Neural crest cell (in vitro differentiated cells): Measurements from ENCODE around the gene THRB. TPM values are rescaled to one million over a fixed set of nuclear protein-coding genes. Genes with fewer than 3 reads are reported as not detected.

Source experiments
- DNase-seq: peaks from one replicate; pipeline ENCODE4 v3.0.0; 2021; ENCODE audit warnings: low read depth, mixed read lengths, low spot score
- H3K27ac Mint-ChIP-seq: one replicate; pipeline ENCODE4 v1.8.0; 2021; ENCODE audit warnings: mild to moderate bottlenecking, mixed read lengths; ENCODE audit not compliant: unreplicated experiment
- H3K27me3 Mint-ChIP-seq: 2 replicates; pipeline ENCODE4 v1.8.0; 2021; ENCODE audit warnings: low read depth, mild to moderate bottlenecking, mixed read lengths
- H3K36me3 Mint-ChIP-seq: 2 replicates; pipeline ENCODE4 v1.8.0; 2021; ENCODE audit warnings: low read depth, mild to moderate bottlenecking, mixed read lengths
- H3K4me1 Mint-ChIP-seq: 2 replicates; pipeline ENCODE4 v1.8.0; 2021; ENCODE audit warnings: mixed read lengths
- H3K4me3 Mint-ChIP-seq: one replicate; pipeline ENCODE4 v1.8.0; 2021; ENCODE audit warnings: mild to moderate bottlenecking, mixed read lengths
- H3K9me3 Mint-ChIP-seq: 2 replicates; pipeline ENCODE4 v1.8.0; 2021; ENCODE audit warnings: mixed read lengths
- microRNA-seq: library from miRNA; unstranded; fragments of <30 nt; microRNA quantifications from one replicate; pipeline ENCODE4, GENCODE V29; 2020
- total RNA-seq: library from RNA; stranded (reverse); gene quantifications from 2 replicates; pipeline ENCODE4 v1.2.1, GENCODE V29; 2021
- TF ChIP-seq, protein P1 (sequence below): fragments of 200-600 bp; sonication (generic); conservative IDR thresholded peaks from 2 replicates; pipeline ENCODE4 v1.5.0; 2021; ENCODE audit warnings: antibody characterized with exemption, mild to moderate bottlenecking

THRB gene
- total RNA-seq, 1 donor from 2014 or later = 0.65 TPM

DNA sequence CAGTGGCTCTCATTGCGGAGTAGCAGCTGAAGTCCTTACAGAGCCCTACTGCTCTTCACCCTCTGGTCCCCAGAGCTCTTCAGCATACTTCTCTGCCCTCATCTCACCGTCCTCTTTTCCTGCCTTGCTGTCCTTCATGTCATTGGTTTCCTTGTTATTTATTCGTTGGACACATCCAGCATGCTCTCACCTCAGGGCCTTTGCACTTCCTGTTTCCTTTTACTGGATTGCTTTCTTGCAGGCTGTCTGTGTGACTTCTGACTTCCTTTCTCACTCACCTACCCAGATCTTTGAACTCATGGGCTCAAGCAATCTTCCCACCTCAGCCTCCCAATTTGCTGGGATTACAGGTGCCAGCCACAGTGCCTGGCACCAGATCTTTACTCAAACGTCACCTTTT, 422.5 kb downstream of the THRB start:
- Mint-ChIP-seq H3K4me3 (no peak overlapping the region), H3K36me3 (no peaks in the 10 kb centered on the region), H3K4me1 (no peaks in the 10 kb centered on the region), H3K9me3 (peaks cover 3% of the 10 kb centered on the region), H3K27me3 (no peaks in the 10 kb centered on the region), H3K27ac (no peak overlapping the region)
- no peak for DNase-seq
- TF ChIP-seq, protein P1, sequence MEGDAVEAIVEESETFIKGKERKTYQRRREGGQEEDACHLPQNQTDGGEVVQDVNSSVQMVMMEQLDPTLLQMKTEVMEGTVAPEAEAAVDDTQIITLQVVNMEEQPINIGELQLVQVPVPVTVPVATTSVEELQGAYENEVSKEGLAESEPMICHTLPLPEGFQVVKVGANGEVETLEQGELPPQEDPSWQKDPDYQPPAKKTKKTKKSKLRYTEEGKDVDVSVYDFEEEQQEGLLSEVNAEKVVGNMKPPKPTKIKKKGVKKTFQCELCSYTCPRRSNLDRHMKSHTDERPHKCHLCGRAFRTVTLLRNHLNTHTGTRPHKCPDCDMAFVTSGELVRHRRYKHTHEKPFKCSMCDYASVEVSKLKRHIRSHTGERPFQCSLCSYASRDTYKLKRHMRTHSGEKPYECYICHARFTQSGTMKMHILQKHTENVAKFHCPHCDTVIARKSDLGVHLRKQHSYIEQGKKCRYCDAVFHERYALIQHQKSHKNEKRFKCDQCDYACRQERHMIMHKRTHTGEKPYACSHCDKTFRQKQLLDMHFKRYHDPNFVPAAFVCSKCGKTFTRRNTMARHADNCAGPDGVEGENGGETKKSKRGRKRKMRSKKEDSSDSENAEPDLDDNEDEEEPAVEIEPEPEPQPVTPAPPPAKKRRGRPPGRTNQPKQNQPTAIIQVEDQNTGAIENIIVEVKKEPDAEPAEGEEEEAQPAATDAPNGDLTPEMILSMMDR = no peak

DNA sequence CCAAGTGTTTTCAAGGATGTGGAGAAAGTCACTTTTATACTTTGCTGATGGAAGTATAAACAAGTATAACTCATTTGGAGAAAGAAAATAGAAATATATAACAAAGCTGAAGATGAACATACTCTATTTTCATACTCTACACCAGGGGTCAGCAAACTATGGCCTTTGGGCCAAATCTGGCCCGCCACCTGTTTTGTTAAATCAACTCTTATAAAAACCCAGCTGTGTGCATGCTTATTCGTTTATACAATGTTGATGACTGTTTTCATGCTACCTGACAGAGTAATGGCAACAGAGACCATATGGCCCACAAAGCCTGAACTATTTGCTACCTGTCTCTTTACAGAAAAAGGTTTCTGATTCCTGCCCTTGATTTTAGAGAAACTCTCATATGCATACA, 425.6 kb downstream of the THRB start:
- no peak for DNase-seq
- H3K4me3 Mint-ChIP-seq = no peak overlapping the region
- H3K27me3 Mint-ChIP-seq = no peaks in the 10 kb centered on the region
- TF ChIP-seq, protein P1 = peak; percentile 39
- no peak overlapping the region for H3K27ac Mint-ChIP-seq
- no peaks in the 10 kb centered on the region for H3K36me3 Mint-ChIP-seq
- H3K9me3 Mint-ChIP-seq = peaks cover 1% of the 10 kb centered on the region
- no peaks in the 10 kb centered on the region for H3K4me1 Mint-ChIP-seq

DNA sequence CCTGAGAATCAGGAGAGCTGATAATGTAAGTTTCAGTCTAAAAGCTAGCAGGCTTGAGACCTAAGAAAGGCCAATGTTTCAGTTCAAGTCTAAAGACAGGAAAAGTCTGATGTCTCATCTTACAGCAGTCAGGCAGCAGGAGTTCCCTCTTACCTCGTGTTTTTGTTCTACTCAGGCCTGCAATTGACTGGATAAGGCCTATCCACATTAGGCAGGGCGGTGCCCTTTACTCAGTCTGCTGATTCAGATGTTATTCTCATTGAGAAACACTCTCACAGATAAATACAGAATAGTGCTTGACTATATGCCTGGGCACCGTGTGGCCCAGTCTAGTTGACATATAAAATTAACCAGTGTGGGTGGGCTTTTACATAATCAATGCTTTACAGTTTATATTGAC, 427.2 kb downstream of the THRB start:
- TF ChIP-seq, protein P1 = no peak
- no peak for DNase-seq
- Mint-ChIP-seq H3K36me3 (no peaks in the 10 kb centered on the region), H3K27me3 (no peaks in the 10 kb centered on the region), H3K9me3 (no peaks in the 10 kb centered on the region), H3K4me1 (no peaks in the 10 kb centered on the region), H3K27ac (no peak overlapping the region), H3K4me3 (no peak overlapping the region)

Small RNAs within 50 kb of the gene (microRNA-seq; reads per million reads assigned to microRNA genes)
- gene MIR4792 = not detected
